NCI-H446 treated with DMSO at 0.1 percent for 48 hours (cell line): ENCODE measurements around the gene ZNF526.
A peak's percentile ranks its signal among the peaks of the same experiment; 100 is the strongest.
"Not testable (repeated sequence)": the region's sequence is repeated elsewhere in the genome, so short reads cannot be mapped to it uniquely, and the experiment has no call there.

Experiments
- DNase-seq: peaks from one replicate; lab custom pipeline; 2025; lab: John Stamatoyannopoulos, UW

Gene ZNF526

DNA sequence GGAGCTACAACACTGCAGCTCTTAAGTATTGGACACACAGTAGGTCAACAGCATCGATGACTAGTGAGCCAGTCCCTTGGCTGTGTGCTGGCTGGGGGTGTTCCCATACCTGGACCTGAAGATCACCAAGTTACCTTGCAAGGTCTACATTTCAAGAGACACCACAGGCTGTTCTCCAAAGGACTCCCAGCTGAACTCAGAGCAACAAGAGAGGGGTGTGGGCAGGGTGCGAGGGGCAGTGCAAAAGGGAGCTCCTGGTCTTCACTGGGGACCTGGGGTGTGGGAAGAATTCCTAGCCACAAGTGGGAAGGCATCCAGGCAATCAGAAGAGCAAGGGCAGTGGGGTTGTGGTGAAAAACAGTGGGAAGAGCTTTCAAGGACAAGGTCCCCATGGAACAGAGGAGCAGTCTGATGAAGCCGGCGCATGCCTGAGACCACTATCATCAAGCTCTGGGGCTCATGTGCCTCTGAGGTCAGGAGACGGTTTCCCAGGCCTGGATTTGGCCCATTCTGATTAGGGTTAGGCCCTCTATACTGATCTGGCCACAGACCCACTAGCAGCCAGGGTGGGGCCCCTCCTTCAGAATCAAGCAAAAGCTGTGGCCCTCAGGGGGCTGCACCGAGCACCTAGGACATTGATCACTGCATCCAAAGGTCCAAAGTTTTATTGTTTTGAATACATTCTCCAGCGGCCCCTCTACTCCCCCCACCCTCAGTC lies 27.0 kb downstream of the ZNF526 start:
- no peak for DNase-seq

DNA sequence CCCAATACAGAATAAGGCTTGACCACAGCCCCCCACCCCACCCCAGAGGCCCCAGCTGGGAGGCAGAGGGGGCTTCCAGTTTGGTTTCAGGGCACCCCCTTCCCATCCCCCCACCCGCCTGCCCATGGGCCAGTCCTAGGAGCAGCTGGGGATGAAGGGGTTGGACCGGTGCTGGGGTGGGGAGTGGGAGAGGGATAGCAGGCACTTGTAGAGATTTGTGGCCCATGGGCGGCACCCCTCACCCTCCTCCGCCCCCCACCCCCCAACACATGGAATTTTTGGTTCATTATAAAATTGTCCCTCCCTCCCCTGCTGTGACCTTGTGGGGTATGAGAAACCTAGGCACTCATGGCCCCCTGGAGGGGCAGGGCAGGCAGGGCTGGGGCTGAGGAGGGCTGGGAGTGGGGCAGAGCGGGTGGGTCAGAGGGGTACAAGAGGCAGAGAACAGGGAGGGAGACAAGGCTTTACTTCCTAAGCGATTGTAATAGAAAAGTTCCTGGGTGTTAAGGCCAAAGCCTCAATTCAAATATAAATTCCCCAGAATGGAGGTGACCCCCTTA lies 27.6 kb downstream of the ZNF526 start:
- DNase-seq, result no peak

DNA sequence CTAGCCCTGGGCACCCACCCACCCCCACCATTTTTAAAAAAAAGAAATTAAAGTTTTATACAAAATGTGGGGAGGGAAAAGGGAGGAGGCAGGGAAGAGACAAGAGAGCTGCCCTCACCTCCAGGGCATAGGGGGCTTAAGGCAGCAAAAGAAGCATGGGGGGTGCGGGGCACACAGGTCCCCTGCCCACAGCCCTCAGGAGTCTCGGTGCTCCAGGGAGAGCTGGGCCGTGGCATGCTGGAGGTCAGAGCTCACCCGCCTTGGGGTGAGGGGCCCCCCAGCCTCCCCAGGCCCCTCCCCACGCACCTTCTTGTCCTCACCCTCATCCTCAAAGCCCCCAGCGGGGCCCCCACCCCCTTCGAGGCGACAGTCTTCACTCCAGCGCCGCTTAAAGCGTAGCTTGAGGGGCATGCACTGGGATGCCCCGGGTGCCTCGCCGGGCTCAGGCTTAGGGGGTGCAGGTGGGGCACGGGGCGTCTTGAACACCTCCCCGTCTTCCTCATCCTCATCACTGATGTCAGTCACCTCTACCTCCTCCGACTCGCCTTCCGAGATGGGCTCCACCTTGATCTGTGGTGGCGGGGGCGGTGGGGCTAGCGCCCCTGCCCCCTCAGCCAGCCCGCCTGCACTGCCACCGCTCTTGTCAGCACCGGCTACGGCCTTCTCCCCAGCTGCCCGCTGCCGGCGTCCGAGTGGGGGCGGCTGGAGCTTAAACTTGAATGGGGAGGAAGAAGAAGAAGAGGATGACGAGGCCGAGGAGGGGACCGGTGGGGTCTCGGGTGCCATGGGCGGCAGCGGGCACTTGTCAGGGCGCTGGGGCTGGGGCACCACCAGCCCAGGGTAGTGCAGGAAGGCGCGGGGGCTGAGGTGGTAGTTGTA lies 28.4 kb downstream of the ZNF526 start:
- no peak for DNase-seq

DNA sequence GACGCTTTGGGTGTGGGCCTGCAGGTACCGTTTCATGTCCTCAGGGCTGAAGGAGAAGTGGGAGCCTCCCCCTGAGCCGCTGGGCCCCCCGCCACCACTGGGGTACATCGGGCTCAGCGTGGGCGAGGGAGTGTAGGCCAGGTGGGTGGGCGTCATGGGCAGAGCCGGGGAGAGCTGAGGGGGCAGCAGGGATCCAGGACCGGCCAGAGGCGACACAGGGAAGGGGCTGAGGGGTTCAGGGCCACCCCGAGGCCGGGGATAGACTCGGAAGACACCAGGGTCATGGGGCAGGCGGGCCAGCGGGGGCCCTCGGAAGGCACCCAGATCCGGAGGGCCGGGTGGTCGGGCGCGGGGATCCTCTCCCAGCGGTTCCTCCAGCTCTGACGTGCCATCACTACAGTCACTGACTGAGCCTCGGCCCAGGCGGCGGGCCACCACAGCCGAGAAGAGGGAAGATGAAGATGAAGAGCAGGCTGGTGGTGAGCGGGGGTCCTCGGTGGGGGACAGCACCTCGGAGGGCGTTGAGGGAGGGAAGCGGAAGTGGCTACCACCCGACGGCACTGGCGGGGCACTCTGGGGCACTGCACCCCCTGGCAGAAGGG lies 29.1 kb downstream of the ZNF526 start:
- DNase-seq, result no peak

DNA sequence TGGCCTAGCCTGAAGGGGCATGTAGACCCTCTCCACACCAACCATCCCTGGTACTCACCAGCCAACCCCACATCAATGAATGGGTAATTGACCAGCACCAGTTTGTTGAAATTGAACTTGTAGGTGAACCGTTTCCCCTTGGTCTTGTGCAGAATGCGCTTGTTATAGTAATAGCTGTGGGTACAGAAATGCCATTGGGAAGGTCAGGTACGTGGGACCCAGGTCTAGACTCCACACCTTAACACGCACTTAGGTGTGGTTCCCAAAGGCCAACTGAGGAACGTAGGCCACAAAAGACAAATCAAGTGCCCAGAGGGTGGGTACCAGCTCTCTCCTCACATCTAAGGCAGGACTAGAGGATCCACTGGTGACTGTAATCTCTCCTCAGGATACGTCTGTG lies 29.7 kb downstream of the ZNF526 start:
- DNase-seq, result no peak

DNA sequence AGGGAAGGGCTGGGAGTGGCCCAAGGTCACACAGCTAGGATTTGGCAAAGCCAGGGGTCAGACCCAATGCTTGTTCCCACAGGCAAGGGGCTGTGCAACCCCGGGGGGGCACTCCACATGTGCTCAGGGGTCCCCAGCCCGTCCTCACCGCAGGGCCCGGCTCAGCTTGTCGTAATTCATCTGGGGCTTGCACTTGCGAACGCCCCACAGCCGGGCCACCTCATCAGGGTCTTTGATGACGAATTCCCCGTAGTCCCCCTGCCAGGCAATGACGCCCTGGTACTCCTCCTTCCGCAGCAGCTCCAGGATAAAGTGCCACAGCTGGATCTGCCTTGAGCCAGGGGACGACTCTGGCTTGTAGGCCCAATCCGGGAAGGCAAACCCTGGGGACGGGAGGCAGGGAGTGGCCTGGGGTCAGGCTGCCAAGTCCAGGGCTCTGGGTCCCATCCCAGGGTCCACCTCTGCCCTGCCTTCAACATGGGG lies 30.1 kb downstream of the ZNF526 start:
- DNase-seq, result no peak

DNA sequence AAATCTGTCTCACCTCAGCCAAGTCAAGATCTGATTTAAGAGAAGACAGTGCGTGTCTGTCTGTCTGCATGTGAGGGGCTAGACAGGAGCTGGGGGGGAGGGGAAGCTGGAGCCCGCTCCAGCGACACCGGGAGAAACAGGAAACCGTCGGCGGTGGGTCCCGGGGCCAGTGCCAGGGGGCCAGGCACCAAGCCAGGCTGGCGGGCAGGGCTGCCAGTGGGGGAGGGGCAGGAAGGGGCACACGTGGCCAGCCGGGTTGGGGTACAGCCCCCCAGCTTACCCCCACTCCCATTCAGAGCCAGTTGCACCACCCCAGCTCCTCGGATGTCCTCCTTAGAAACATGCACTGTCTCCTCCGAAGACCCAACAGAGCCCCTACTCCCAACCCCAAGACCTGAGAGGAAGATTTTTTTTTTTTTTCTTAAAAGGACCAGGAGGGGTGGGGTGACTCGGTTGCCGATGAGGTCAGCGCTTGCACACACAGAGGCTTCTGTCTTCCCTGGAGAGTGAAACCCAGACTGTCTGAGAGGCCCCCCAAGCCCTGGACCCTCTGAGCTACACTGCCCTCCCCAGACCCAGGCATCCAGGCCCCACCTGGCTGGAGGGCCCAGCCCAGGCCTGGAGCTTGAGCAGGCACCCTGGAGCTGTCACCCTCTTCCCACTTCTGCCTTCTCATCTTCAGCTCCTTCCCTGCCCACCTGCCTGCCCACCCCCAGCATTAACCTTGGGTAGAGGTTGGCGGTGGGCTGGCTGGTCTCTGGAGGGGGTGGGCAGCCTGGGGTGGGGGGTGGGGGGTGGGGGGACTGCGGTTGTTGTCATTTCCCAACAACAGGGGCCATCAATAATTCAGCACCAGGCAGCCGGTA lies 30.8 kb downstream of the ZNF526 start:
- DNase-seq, result peak; percentile 16

DNA sequence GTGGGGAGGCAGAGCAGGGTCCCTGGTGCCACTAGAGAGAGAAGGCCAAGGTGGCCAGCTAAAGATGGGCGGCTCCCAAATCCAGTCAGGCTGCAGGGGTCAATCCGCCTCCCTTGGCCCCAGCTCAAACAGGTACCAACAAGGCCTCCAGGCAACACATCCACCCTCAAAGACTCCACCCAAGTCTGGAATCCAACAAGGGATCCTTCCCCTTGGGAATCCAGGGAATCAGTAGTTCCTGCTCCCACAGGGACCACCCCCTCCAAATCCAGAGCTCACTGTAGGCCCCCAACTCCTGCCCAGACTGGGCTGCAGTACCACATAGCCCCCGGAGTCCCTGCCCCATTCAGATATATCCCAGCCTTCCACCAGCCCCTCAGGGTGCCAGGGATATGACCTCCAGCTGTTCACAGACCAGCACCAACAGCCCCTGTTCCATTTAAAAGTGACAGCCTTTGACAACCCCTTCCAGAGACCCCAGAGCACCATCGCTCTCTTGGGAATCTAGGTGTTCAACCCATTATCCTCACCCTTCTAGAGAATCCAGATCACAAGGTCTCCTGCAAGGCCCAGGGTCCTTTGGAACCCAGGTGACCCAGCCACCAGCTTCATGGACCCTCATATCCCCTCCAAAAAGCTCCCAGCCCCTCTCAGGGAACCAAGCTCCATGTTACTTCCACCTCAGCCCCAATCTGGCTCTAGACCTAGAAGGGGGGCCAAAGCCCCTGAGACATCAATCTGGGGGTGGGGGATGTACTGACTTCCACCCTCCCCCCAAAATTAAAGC lies 31.7 kb downstream of the ZNF526 start:
- DNase-seq, result no peak

DNA sequence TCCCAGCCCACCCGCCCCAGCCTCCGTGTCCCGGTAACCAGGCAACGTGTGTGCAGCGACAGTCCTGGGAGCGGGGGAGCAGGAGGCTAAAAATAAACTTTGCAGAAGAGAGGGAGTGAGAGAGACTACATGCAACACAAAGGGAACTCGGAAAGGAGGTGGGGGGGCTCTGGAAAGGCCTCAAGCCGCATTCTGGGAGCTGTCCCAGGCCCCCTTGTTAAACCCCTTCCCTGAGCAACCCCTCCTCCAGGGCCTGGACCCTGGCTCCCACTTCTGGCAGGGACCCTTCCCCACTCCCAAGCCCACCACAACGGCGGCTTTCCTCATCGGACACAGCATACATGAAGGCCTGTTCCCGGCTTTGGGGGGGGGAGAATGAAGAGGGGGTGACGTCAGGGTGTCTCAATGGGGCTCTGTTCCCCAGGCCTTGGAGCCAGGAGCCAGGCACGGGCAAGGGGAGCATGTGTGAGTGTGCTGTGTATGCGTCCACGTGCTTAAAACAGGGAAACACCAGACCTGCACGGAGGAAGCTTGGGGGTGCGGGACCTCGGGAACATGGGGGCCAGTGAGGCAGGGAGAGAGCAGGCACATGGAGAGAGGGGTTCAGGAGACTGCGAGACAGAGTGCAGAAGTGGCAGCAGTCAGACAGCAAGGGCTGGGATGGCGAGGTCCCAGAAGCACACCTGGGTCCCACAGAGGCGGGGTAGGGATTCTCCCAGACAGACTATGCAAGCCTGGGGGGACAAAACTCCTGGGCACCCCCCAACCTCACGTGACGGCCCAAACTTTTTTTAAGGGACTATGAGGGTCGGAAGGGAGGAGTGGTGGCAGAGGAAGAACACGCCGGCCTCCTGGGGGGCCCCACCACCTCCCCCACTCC lies 32.5 kb downstream of the ZNF526 start:
- DNase-seq, result no peak

DNA sequence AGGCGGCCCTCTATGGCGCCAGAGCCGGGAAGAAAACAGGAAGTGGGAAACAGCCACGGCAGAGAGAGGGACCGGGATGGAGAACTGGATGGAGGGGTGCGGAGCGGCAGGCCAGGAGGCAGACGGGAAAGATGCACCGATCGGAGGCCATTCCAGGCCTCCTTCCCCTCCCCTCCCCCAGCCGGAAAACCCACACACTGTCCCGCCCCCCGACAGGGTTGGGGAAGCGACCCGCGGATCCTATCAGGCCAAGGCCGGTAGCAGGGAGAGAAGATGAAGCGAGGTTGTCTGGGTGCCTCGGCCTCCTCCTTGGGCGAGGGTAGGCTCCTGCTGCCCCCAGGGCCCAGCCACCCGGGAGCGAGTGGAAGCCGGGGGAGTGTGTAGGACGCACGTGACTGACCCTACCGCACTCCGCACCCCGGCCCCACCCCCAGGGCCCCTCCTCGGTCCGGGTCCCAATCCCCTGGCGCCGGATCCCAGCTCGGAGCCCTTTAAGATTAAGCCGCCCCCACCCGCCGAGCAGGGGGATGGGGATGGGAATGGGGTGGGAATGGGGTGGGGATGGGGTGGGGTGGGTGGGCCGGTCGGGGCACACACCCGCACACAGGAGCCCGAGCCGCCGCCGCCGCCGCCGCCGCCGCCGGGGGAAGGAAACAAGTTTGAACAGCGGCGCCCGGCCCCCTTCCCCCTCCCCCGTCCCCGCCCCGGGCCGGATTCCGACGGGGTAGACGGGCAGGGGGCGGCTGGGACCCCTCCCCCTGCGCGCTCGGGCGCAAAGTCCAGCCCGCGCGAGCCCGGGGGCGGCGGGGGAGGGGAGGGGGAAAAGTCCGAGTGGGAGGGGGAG lies 33.4 kb downstream of the ZNF526 start:
- no peak for DNase-seq

DNA sequence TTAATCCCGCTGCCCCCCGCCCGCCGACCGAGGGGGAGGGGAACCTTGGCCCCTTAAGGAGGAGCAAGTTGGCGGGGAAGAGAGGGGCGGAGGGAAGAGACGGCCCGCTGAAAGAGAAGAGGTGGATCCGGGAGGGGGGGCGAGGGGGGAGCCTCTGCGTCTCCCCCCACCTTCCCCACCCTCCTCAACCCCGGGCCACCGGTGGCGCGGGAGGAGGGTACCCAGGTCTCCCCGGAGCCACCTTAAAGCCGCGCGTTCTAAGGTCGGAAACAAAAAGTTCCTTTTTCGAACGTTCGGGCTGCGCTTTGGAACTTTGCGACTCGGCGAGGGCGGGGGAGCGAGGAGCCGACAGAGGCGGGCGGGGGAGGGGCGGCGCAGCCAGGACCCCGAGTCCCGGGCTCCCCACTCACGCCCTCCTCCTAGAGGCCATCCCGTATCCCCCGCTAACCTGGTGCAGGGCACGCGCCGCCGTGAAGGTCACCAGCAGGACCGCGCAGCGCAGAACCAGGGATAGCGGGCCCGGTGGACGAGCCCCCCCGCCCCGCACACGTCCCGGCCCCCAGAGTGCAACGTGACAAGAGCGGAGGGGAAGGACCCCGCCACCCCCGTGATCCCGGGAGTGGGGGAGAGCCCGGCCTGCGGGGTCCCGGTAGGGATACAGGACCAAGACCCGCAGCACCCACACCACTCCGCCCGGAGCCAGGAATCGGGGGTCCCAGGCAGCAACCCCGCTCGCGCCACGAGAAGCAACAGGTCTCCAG lies 34.2 kb downstream of the ZNF526 start:
- no peak for DNase-seq

DNA sequence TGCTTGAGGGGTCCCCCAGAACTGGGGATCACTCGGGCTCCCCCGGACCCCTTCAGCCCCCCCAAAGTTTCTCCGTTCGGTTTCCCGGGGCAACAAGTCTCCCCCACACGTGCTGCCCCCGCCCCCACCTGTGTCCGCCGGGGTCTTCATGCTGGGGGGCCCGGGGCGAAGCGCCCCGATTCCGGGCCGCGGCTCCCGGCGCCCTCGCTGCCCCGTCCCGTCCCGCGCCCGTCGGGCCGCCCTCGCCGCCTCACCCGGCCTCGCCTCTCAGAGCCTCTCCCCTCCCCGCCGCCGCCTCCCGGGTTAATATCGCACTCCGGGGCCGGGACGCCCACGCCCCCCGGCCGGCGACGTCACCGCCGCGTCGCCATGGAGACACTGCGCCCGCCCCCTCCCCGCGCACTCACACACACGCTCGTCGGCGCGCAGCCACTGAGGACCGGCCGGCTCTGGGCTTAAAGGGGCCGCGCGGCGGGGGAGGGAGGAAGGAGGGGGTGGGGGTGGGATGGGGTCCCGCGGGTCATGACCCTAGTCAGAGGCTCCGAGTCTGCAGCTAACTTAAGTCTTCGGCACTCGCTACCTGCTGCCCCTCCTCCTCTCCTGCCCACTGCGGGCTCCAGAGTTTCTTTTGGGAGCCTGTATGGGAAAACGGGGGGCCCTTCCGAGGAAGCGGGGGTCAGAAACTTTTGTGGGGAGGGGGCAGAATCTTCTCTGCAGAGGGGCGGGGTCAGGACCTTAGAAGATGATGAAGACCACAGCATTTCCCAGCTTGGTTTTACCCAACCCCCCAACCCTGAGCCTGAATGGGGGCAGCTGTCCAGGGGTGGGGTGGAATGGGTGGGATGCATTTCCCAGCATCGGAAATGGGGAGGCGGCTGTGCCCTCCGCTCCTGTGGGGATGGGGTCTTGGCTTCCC lies 35.0 kb downstream of the ZNF526 start, which contains the start of gene ERF:
ERF (minus strand) TSS at position 279 of the 916 bp plus-strand sequence; CDS start at position 150, 129 bp downstream.
- DNase-seq, result peak; percentile 77

DNA sequence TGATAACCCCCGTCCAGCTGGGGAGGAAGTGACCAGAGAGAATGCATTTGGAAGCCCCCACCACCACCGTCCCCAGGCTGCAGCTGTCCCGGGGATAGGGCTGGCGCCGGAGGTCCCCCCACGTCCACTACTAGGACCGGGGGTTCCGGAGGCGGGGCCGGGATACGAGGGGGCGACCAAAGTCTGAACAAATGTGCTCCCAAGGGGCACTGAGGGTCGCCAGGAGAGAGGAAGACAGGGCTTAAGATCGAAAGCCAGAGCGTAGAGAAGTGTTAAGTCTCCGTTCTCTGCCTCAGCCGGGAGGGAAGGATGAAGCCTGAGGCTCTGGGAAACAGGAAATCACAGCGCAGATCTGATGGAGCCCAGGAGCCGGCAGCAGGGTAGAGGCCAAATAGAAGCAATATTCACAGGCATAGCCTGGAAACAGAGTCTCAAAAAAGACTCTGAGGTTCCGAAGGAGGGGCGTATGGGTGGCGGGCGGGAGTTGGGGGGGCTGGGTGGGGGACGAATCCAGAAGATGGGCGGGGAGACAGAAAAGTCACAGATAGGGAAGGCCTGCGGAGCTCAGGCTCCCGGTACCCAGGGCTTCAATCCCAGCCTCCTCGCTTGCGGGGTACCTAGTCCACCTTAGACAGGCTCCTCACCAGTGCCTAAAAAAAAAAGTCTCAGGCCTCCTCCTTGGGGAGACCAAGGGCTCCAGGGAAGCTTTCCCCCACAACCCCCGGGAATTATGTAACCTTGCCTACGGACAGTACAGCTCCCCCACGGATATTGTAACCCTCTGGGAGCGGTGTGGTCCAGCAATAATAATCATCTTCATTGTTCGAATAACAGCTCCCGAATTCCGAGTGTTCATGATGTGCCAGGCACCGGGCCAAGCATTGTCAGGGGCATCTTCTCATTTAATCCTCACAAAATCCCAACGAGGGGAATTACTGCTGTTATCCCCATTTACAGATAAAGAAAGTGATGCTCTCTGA lies 35.9 kb downstream of the ZNF526 start:
- DNase-seq, result no peak

DNA sequence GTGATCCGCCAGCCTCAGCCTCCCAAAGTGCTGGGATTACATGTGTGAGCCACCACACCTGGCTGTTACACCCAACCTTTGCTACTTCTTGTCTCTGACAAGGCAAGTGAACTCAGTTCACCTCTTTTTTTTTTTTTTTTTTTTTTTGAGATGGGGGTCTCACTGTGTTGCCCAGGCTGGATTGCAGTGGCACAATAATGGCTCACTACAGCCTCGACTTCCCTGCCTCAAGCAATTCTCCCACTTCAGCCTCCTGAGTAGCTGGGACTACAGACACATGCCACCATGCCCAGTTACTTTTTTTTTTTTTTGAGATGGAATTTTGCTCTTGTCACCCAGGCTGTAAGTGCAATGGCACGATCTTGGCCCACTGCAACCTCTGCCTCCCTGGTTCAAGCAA lies 37.7 kb downstream of the ZNF526 start:
- DNase-seq, result not testable (repeated sequence)

DNA sequence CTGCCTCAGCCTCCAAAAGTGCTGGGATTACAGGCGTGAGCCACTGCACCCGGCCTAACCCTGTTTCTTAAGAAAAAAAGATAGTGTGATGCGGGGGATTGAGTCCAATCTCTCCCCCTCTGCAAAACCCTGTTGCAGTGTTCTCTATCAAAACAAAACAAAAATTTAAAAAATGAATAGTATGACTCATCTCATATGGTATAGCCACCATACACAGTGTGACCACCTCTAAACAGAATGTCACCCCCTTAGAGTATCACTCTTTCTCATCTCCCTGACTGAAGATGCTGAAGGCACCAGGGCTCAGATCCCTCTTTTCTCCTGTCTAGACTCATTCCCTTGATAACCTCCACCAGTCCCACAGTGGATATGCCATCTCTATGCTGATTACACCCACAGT lies 41.7 kb downstream of the ZNF526 start:
- DNase-seq, result no peak

DNA sequence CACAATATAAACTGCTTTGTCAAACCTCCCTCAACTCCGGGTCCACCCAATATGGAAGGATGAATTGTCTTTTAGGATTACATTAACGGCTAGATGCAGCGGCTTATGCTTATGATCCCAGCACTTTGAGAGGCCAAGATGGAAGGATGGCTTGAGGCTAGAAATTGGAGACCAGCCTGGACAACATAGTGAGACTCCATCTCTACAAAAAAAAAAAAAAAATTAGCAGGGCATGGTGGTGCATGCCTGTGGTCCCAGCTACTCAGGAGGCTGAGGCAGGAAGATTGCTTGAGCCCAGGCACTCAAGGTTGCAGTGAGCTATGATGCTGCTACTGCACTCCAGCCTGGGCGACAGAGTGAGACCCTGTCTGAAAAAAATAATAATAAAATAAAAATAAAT lies 46.0 kb downstream of the ZNF526 start:
- not testable (repeated sequence) for DNase-seq
